PC-3 (cell line): ENCODE results near the gene NUB1.

Experiments used
- EZH2 ChIP-seq: fragments of 300-600 bp; sonication (generic); IDR thresholded peaks from one replicate; pipeline ENCODE4 v1.6.1; 2017; ENCODE audit warnings: antibody characterized with exemption, mild to moderate bottlenecking, low read length; ENCODE audit not compliant: unreplicated experiment
- EZH2phosphoT487 ChIP-seq: fragments of 300-600 bp; sonication (generic); IDR thresholded peaks from 2 replicates; pipeline ENCODE4 v1.6.1; 2018; ENCODE audit warnings: mild to moderate bottlenecking, antibody characterized with exemption, low read length, borderline replicate concordance
- TF ChIP-seq, protein P1 (sequence below): fragments of 300-600 bp; sonication (generic); conservative IDR thresholded peaks from 2 replicates; pipeline ENCODE4 v1.5.1; 2017; ENCODE audit warnings: antibody characterized with exemption, low read depth, mild to moderate bottlenecking, low read length

DNA sequence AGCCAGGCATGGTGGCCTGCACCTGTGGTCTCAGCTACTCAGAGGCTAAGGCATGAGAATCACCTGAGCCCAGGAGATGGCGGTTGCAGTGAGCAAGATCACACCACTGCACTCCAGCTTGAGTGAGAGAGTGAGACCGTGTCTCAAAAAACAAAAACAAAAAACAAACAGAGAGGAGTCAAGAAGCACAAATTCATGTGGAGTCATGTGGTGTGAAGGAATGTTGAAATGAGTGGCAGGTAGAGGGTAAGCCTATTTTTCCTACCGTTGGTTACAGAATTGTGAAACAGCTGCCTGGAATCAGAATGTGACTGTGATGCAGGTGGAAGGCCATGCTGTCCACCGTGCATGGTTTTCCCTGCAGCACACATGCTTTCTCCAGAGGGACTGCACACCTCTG lies 23.7 kb upstream of the NUB1 start:
- TF ChIP-seq, protein P1, sequence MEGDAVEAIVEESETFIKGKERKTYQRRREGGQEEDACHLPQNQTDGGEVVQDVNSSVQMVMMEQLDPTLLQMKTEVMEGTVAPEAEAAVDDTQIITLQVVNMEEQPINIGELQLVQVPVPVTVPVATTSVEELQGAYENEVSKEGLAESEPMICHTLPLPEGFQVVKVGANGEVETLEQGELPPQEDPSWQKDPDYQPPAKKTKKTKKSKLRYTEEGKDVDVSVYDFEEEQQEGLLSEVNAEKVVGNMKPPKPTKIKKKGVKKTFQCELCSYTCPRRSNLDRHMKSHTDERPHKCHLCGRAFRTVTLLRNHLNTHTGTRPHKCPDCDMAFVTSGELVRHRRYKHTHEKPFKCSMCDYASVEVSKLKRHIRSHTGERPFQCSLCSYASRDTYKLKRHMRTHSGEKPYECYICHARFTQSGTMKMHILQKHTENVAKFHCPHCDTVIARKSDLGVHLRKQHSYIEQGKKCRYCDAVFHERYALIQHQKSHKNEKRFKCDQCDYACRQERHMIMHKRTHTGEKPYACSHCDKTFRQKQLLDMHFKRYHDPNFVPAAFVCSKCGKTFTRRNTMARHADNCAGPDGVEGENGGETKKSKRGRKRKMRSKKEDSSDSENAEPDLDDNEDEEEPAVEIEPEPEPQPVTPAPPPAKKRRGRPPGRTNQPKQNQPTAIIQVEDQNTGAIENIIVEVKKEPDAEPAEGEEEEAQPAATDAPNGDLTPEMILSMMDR: no peak
- TF ChIP-seq EZH2 (no peak), EZH2phosphoT487 (no peak)
